Fibroblast of lung (primary cell): Measurements from ENCODE around the gene ZFYVE28. TPM values are rescaled to one million over a fixed set of nuclear protein-coding genes. Genes with fewer than 3 reads are reported as not detected.
A peak's percentile ranks its signal among the peaks of the same experiment; 100 is the strongest.

ENCODE experiments used
- DNase-seq, 2 donors: peaks; one replicate each; pipeline versions ENCODE4 v3.0.0 to v3.0.0-alpha.2; 2010; ENCODE audit warnings: low read depth in 2 of 2
- H2AFZ ChIP-seq: 2 replicates; pipeline ENCODE4 v1.5.1; 2012; ENCODE audit warnings: low read length, control low read depth, inconsistent platforms
- H3K27ac ChIP-seq: 2 replicates; pipeline ENCODE4 v1.5.1; 2011; ENCODE audit warnings: low read length, control low read depth; ENCODE audit not compliant: insufficient read depth
- H3K27me3 ChIP-seq: 2 replicates; pipeline ENCODE4 v1.5.1; 2011; ENCODE audit warnings: mild to moderate bottlenecking, low read length; ENCODE audit not compliant: control insufficient read depth, insufficient read depth
- H3K36me3 ChIP-seq: 2 replicates; pipeline ENCODE4 v1.5.1; 2011; ENCODE audit warnings: low read length; ENCODE audit not compliant: control insufficient read depth, insufficient read depth
- H3K4me1 ChIP-seq: 2 replicates; pipeline ENCODE4 v1.5.1; 2011; ENCODE audit warnings: low read length; ENCODE audit not compliant: control insufficient read depth, insufficient read depth; ENCODE audit errors: extremely low read depth
- H3K4me2 ChIP-seq: 2 replicates; pipeline ENCODE4 v1.5.1; 2011; ENCODE audit warnings: low read length, control low read depth; ENCODE audit not compliant: insufficient read depth; ENCODE audit errors: extremely low read depth
- H3K4me3 ChIP-seq, 4 experiments: fragments of 200-600 bp in 1 of 4; sonication (generic) in 1 of 4; replicated peaks in 1 of 4; 2 replicates each; pipeline ENCODE4 v1.5.1; 2011 to 2016; ENCODE audit warnings: low read length in 4 of 4, low read depth in 3 of 4, mild to moderate bottlenecking in 3 of 4, control low read depth in 2 of 4, inconsistent platforms in 1 of 4, mixed read lengths in 1 of 4; ENCODE audit not compliant: insufficient read depth in 1 of 4; ENCODE audit errors: control extremely low read depth in 1 of 4
- H3K79me2 ChIP-seq: 2 replicates; pipeline ENCODE4 v1.5.1; 2012; ENCODE audit warnings: mild to moderate bottlenecking, low read length, inconsistent platforms; ENCODE audit not compliant: control insufficient read depth, insufficient read depth
- H3K9ac ChIP-seq: 2 replicates; pipeline ENCODE4 v1.5.1; 2011; ENCODE audit warnings: mild to moderate bottlenecking, low read length, control low read depth; ENCODE audit not compliant: insufficient read depth
- H3K9me3 ChIP-seq: 2 replicates; pipeline ENCODE4 v1.5.1; 2012; ENCODE audit warnings: low read depth, low read length; ENCODE audit not compliant: control insufficient read depth, insufficient read depth
- H4K20me1 ChIP-seq: 2 replicates; pipeline ENCODE4 v1.5.1; 2011; ENCODE audit warnings: low read length; ENCODE audit not compliant: control insufficient read depth, insufficient read depth; ENCODE audit errors: extremely low read depth
- CTCF ChIP-seq, 2 donors: IDR thresholded peaks in 1 of 2; conservative IDR thresholded peaks in 1 of 2; 1 replicate in 1 of 2; 2 replicates in 1 of 2; pipeline ENCODE4 v1.5.1; 2011 to 2012; ENCODE audit warnings: low read length in 2 of 2, control low read depth in 1 of 2, inconsistent platforms in 1 of 2, low read depth in 1 of 2, mild to moderate bottlenecking in 1 of 2
- EZH2 ChIP-seq: IDR thresholded peaks from 2 replicates; pipeline ENCODE4 v1.5.1; 2012; ENCODE audit warnings: low read length, control low read depth, mild to moderate bottlenecking; ENCODE audit errors: missing control alignments
- polyA plus RNA-seq, 2 donors: library from polyadenylated mRNA; depleted of rRNA in 1 of 2; stranded (reverse) in 1 of 2; unstranded in 1 of 2; fragments of >200 nt; gene quantifications; 2 replicates each; pipeline ENCODE4 v1.2.1, GENCODE V29; 2011 to 2012; ENCODE audit warnings: missing spikeins in 1 of 2
- total RNA-seq: library from RNA; depleted of rRNA; stranded (reverse); fragments of >200 nt; gene quantifications from 2 replicates; pipeline ENCODE4 v1.2.1, GENCODE V29; 2014

Gene ZFYVE28
- total and polyA plus RNA-seq, 2 donors (not counting 1 experiment from before 2014, with no cell fraction given) = 2.4 to 11.6 TPM

GRCh38 chr4:2413821-2414610 is 4.4 kb downstream of the ZFYVE28 start:
- Histone ChIP-seq H3K27ac (peak overlapping the region; percentile 85), H3K9ac (no peak overlapping the region), H3K79me2 (peaks cover 15% of the 10 kb centered on the region), H3K36me3 (no peaks in the 10 kb centered on the region), H3K4me2 (peak overlapping the region; percentile 64), H3K27me3 (no peaks in the 10 kb centered on the region), H2AFZ (no peak overlapping the region), H3K4me1 (peaks cover 11% of the 10 kb centered on the region), H4K20me1 (no peaks in the 10 kb centered on the region), H3K4me3 (no peak overlapping the region), H3K9me3 (no peaks in the 10 kb centered on the region)
- DNase-seq = no peak
- TF ChIP-seq EZH2 = no peak
- no peak for TF ChIP-seq CTCF (conservative IDR thresholded peaks at IDR 0.05 in 1 of 2, IDR thresholded peaks at IDR 0.05 in 1 of 2; ENCODE audit: low read depth in 1 of 2, low read length in 2 of 2)

GRCh38 chr4:2412885-2413716 is 5.3 kb downstream of the ZFYVE28 start:
- H3K79me2 ChIP-seq = peaks cover 15% of the 10 kb centered on the region
- DNase-seq = peak; percentile 83 to 92
- TF ChIP-seq CTCF (conservative IDR thresholded peaks at IDR 0.05 in 1 of 2, IDR thresholded peaks at IDR 0.05 in 1 of 2; ENCODE audit: low read depth in 1 of 2, low read length in 2 of 2) = peak; percentile 29 to 46
- TF ChIP-seq EZH2 = no peak
- H2AFZ ChIP-seq = peak overlapping the region; percentile 57
- H3K9ac ChIP-seq = peak overlapping the region; percentile 47
- H3K9me3 ChIP-seq = no peaks in the 10 kb centered on the region
- peaks cover 11% of the 10 kb centered on the region for H3K4me1 ChIP-seq
- H4K20me1 ChIP-seq = no peaks in the 10 kb centered on the region
- H3K27ac ChIP-seq = peak overlapping the region; percentile 85
- H3K4me2 ChIP-seq = peak overlapping the region; percentile 80
- H3K4me3 ChIP-seq = peak overlapping the region; percentile 23 to 40 (median 31)
- H3K27me3 ChIP-seq = no peaks in the 10 kb centered on the region
- no peaks in the 10 kb centered on the region for H3K36me3 ChIP-seq

GRCh38 chr4:2412534-2412884 is 5.9 kb downstream of the ZFYVE28 start:
- peak overlapping the region; percentile 47 for H3K9ac ChIP-seq
- H3K36me3 ChIP-seq = no peaks in the 10 kb centered on the region
- H3K9me3 ChIP-seq = no peaks in the 10 kb centered on the region
- DNase-seq = no peak
- H2AFZ ChIP-seq = peak overlapping the region; percentile 46
- TF ChIP-seq CTCF (conservative IDR thresholded peaks at IDR 0.05 in 1 of 2, IDR thresholded peaks at IDR 0.05 in 1 of 2; ENCODE audit: low read depth in 1 of 2, low read length in 2 of 2) = no peak
- H3K27ac ChIP-seq = peak overlapping the region; percentile 85
- peaks cover 15% of the 10 kb centered on the region for H3K79me2 ChIP-seq
- H3K4me2 ChIP-seq = peak overlapping the region; percentile 80
- H4K20me1 ChIP-seq = no peaks in the 10 kb centered on the region
- peak overlapping the region; percentile 23 to 40 (median 31) for H3K4me3 ChIP-seq
- no peaks in the 10 kb centered on the region for H3K27me3 ChIP-seq
- H3K4me1 ChIP-seq = peaks cover 11% of the 10 kb centered on the region
